KMS-11 (cell line): ENCODE results near the gene DENND1A.

ENCODE experiments used
- H2AFZ ChIP-seq: fragments of 200-600 bp; sonication (generic); 2 replicates; pipeline ENCODE4 v1.6.1; 2016; ENCODE audit warnings: antibody characterized with exemption, mixed run types, low read depth
- H3K27ac ChIP-seq: fragments of 200-600 bp; sonication (generic); 2 replicates; pipeline ENCODE4 v1.6.1; 2016; ENCODE audit warnings: mild to moderate bottlenecking, mixed run types
- H3K27me3 ChIP-seq: fragments of 200-600 bp; sonication (generic); 2 replicates; pipeline ENCODE4 v1.6.1; 2017; ENCODE audit warnings: mild to moderate bottlenecking, low read depth, mixed run types, moderate library complexity; ENCODE audit not compliant: insufficient read depth
- H3K36me3 ChIP-seq: fragments of 200-600 bp; sonication (generic); 2 replicates; pipeline ENCODE4 v1.6.1; 2017; ENCODE audit warnings: mild to moderate bottlenecking, mixed run types; ENCODE audit not compliant: insufficient read depth
- H3K4me1 ChIP-seq: fragments of 200-600 bp; sonication (generic); 2 replicates; pipeline ENCODE4 v1.6.1; 2016; ENCODE audit warnings: mild to moderate bottlenecking, low read depth, mixed run types; ENCODE audit not compliant: poor library complexity, severe bottlenecking
- H3K4me2 ChIP-seq: fragments of 200-600 bp; sonication (generic); 2 replicates; pipeline ENCODE4 v1.7.0; 2016; ENCODE audit warnings: mild to moderate bottlenecking, mixed run types
- H3K4me3 ChIP-seq: fragments of 200-600 bp; sonication (generic); IDR thresholded peaks from 2 replicates; pipeline ENCODE4 v1.6.1; 2017; ENCODE audit warnings: low read depth, low read length, mixed read lengths; ENCODE audit not compliant: insufficient read depth
- H3K79me2 ChIP-seq: fragments of 200-600 bp; sonication (generic); 2 replicates; pipeline ENCODE4 v1.6.1; 2016; ENCODE audit warnings: low read depth, mixed run types; ENCODE audit not compliant: insufficient read depth
- H3K9ac ChIP-seq: fragments of 200-600 bp; sonication (generic); 2 replicates; pipeline ENCODE4 v1.6.1; 2016; ENCODE audit warnings: mild to moderate bottlenecking, mixed run types
- H4K20me1 ChIP-seq: fragments of 200-600 bp; sonication (generic); 2 replicates; pipeline ENCODE4 v1.6.1; 2016; ENCODE audit warnings: mild to moderate bottlenecking, mixed run types; ENCODE audit not compliant: insufficient read depth
- TF ChIP-seq, protein P1 (sequence below): fragments of 200-600 bp; sonication (generic); conservative IDR thresholded peaks from 2 replicates; pipeline ENCODE4 v1.6.1; 2017; ENCODE audit warnings: low read depth, mild to moderate bottlenecking, antibody characterized with exemption, low read length, moderate library complexity, mixed read lengths

DENND1A gene

DNA sequence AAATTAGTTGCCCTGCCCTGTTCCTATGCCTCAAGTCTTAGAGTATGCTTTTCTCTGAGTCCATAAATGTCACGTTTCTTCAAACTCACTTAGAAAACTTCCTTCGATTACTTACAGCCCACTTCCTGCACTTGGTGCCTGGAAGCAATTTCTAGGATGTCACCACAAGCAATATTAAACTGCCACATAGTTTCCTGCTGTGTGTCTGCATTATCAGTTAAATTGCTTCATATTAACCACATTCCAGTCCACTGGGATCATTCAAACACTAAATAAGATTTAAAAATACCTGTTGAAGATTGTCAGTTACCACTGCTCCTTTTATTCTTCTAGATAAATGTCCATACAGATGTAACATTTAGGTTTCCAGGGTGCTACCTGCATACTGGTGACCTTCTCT, 4.1 kb downstream of the DENND1A start:
- no peaks in the 10 kb centered on the region for H3K27me3 ChIP-seq
- H4K20me1 ChIP-seq = no peaks in the 10 kb centered on the region
- peaks cover 26% of the 10 kb centered on the region; the same call in 1 of the 2 replicates for H3K79me2 ChIP-seq
- peaks cover 31% of the 10 kb centered on the region for H3K4me1 ChIP-seq
- H3K9ac ChIP-seq = no peak overlapping the region
- TF ChIP-seq, protein P1, sequence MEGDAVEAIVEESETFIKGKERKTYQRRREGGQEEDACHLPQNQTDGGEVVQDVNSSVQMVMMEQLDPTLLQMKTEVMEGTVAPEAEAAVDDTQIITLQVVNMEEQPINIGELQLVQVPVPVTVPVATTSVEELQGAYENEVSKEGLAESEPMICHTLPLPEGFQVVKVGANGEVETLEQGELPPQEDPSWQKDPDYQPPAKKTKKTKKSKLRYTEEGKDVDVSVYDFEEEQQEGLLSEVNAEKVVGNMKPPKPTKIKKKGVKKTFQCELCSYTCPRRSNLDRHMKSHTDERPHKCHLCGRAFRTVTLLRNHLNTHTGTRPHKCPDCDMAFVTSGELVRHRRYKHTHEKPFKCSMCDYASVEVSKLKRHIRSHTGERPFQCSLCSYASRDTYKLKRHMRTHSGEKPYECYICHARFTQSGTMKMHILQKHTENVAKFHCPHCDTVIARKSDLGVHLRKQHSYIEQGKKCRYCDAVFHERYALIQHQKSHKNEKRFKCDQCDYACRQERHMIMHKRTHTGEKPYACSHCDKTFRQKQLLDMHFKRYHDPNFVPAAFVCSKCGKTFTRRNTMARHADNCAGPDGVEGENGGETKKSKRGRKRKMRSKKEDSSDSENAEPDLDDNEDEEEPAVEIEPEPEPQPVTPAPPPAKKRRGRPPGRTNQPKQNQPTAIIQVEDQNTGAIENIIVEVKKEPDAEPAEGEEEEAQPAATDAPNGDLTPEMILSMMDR = no peak
- no peak overlapping the region for H3K4me2 ChIP-seq
- H3K36me3 ChIP-seq = no peaks in the 10 kb centered on the region
- H3K27ac ChIP-seq = no peak overlapping the region
- H3K4me3 ChIP-seq = no peak overlapping the region
- no peak overlapping the region for H2AFZ ChIP-seq

DNA sequence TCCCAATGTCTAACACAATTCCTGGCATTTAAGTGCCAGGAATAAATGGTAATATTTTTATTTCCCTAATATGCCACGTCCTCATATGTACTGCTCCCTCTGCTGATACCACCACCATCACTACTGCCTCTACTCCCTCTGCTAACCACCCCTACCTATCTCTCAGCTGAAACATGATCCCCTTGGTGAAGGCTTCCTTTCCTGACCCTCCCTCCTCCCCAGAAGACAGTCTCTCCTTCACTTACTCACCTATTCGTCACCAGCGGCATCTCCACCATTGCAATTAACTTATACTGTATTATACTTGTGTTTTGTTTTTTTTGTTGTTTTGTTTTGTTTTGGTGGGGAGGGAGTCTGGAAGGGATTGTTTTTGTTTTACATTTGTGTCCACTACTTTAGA, 4.8 kb downstream of the DENND1A start:
- H3K27ac ChIP-seq = no peak overlapping the region
- TF ChIP-seq, protein P1 = no peak
- H3K79me2 ChIP-seq = peaks cover 26% of the 10 kb centered on the region; the same call in 1 of the 2 replicates
- H3K4me3 ChIP-seq = no peak overlapping the region
- H4K20me1 ChIP-seq = no peaks in the 10 kb centered on the region
- H3K36me3 ChIP-seq = no peaks in the 10 kb centered on the region
- no peaks in the 10 kb centered on the region for H3K27me3 ChIP-seq
- H3K9ac ChIP-seq = no peak overlapping the region
- no peak overlapping the region for H3K4me2 ChIP-seq
- no peak overlapping the region for H2AFZ ChIP-seq
- peaks cover 28% of the 10 kb centered on the region for H3K4me1 ChIP-seq

DNA sequence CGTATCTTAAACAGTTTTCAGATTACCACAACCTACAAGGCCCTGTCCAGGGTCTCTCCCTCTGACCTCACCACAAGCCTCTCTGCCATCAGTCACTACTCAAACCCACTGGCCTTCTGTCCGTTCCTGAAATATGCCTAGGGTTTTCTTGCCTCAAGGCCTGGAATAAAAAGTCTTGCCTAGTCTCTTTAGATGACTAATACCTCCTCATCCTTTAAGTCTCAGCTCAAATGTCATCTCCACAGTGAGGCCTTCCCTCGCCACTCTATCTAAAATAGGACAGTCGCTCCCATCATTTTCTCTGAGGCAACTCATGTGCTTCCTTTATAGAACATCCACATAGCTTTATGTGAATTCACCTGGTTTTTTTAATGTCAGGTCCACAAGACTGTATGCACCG, 5.2 kb downstream of the DENND1A start:
- no peaks in the 10 kb centered on the region for H3K27me3 ChIP-seq
- no peak overlapping the region for H2AFZ ChIP-seq
- no peaks in the 10 kb centered on the region for H4K20me1 ChIP-seq
- H3K4me3 ChIP-seq = no peak overlapping the region
- TF ChIP-seq, protein P1 = no peak
- H3K9ac ChIP-seq = no peak overlapping the region
- H3K27ac ChIP-seq = no peak overlapping the region
- H3K4me2 ChIP-seq = no peak overlapping the region
- peaks cover 26% of the 10 kb centered on the region; the same call in 1 of the 2 replicates for H3K79me2 ChIP-seq
- peaks cover 28% of the 10 kb centered on the region for H3K4me1 ChIP-seq
- no peaks in the 10 kb centered on the region for H3K36me3 ChIP-seq

DNA sequence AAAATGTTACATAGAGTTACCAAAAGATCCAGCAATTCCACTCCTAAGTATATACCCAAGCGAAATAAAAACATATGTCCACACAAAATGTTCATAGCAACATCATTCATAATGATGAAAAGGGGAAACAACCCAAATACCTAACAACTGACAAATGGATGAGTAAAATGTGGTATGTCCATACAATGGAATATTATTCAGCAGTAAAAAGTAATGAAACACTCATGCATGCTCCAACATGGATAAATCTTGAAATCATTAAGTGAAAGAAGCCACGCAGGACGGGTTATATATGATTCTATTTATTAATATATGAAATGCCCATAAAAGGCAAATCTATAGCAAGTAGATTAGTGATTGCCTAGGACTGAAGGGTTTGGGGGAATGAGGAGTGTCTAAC, 6.0 kb downstream of the DENND1A start:
- Histone ChIP-seq H3K36me3 (no peaks in the 10 kb centered on the region), H3K27me3 (no peaks in the 10 kb centered on the region), H3K9ac (no peak overlapping the region), H3K4me2 (no peak overlapping the region), H2AFZ (no peak overlapping the region), H3K4me1 (peaks cover 25% of the 10 kb centered on the region), H3K4me3 (no peak overlapping the region), H3K79me2 (peaks cover 26% of the 10 kb centered on the region; the same call in 1 of the 2 replicates), H4K20me1 (no peaks in the 10 kb centered on the region), H3K27ac (no peak overlapping the region)
- TF ChIP-seq, protein P1 = no peak
